GM10266 (cell line): ENCODE results near the gene REXO1.

Experiments
- DNase-seq: peaks from one replicate; pipeline ENCODE4 v3.0.0; 2012; ENCODE audit errors: extremely low spot score
- TF ChIP-seq, protein P1 (sequence below): IDR thresholded peaks from 2 replicates; pipeline ENCODE4 v1.5.1; 2012; ENCODE audit warnings: mild to moderate bottlenecking, low read depth; ENCODE audit not compliant: control insufficient read depth, insufficient read depth; ENCODE audit errors: missing control alignments

REXO1 gene

DNA sequence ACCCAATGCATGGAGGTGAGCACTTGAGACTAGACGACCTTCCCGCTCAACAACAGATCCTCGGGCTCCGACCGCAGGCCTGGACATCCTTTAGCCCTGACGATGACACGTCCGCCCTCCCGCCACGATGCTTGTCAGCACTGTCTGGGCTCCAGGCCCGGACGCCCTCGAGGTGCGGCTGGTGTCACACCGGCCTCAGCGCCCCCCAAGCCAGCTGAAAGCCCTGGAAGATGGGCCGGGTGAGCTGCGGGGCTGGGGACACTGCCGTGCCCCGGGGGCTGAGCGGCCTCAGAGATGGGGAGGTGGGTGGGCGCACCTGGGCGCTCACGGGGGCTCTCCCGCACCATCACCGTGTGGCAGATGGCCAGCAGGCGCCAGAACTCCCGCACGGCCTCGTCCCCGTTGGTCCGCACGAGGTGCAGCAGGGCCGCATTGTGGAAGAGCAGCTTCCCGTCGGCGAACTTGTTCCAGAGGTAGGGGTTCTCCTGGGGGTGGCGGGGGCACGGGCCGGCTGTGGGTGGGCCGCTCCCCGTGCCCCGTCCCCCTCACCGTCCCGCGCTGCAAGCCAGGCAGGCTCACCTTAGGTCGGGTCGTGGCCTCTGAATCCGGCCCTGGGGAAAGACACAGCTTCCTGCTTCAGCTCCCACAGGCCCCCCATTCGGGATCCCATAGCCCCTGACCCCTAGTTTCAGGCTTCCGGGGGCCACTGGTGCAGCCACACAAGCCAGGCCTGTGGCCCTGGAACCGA lies 51.7 kb downstream of the REXO1 start:
- TF ChIP-seq, protein P1, sequence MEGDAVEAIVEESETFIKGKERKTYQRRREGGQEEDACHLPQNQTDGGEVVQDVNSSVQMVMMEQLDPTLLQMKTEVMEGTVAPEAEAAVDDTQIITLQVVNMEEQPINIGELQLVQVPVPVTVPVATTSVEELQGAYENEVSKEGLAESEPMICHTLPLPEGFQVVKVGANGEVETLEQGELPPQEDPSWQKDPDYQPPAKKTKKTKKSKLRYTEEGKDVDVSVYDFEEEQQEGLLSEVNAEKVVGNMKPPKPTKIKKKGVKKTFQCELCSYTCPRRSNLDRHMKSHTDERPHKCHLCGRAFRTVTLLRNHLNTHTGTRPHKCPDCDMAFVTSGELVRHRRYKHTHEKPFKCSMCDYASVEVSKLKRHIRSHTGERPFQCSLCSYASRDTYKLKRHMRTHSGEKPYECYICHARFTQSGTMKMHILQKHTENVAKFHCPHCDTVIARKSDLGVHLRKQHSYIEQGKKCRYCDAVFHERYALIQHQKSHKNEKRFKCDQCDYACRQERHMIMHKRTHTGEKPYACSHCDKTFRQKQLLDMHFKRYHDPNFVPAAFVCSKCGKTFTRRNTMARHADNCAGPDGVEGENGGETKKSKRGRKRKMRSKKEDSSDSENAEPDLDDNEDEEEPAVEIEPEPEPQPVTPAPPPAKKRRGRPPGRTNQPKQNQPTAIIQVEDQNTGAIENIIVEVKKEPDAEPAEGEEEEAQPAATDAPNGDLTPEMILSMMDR = no peak
- DNase-seq = no peak

DNA sequence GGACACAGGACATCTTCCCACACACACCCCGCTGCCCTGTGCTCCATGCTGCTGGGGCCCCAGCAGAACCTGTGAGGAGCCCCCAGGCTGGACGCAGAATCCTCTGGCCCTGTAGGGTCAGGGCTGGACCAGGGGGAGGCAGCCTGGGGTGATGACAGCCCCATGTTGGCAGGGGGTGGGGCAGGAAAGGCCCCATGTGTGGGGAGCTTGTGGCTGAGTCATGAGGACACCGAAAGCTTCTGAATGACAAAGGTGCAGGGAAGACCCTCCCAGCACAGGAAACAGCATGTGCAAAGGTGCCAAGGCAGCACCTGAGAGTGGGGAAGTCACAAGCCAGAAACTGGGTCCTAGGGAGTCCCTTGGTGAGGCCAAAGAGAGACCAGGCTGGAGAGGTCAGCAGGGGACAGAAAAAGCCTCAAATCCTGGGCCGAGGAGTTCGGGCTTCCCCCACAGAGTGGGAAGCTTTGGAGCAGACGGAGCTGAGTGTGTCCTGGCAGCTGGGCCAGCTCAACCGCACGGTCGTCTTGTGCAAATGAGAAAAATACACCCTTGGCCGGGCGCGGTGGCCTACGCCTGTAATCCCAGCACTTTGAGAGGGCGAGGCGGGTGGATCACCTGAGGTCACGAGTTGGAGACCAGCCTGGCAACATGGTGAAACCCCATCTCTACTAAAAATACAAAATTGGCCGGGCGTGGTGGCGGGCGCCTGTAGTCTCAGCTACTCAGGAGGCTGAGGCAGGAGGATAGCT lies 53.7 kb downstream of the REXO1 start:
- DNase-seq = no peak
- TF ChIP-seq, protein P1 = no peak

DNA sequence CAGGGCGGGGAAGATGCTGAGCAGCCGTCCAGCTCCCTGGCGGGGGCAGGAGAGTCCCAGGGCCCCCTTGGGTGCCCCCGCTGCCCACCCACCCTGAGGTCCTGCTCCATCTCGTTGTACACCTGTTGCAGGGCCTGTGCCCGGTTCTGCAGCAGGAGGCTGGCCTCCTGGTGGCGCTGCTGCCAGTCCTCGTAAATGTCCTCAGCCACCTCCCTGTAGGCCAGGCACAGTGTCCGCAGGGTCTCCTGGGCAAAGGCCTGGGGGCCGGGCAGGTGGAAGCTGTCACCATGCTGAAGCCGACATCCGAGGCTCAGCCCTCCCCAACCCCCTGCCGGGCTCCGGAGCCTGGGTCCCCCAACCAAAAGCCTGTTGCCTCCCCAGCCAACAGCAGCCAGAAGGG lies 56.4 kb downstream of the REXO1 start:
- TF ChIP-seq, protein P1 = no peak
- DNase-seq = no peak

DNA sequence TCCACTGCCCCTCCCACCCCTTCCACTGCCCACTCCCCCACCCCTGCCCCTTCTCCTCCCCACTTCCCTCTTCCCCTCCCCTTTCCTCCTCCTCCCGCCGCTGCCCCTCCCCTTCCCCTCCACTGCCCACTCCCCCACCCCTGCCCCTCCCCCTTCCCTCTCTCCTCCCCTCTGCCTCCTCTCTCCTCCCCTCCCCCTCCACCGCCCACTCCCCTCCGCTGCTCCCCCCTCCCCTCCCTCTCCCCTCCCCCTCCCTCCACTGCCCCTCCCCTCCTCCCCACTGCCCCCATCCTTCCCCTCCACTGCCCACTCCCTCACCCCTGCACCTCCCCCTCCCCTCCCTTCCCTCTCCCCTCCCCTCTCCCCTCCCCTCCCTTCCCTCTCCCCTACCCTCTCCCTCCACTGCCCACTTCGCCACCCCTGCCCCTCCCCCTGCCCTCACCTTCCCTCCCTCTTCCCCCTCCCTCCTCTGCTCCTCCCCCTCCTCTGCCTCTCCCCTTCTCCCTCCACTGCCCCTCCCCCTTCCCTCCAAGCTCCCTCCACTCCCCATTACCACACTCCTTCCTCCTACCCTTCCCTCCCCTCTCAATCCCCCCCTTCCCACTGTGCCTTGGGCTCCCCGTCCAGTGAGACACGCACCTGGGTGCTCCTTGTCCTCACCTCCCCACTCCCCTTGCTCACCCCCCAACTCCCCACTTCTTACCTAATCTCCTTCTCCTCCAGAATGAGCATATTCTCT lies 58.1 kb downstream of the REXO1 start:
- TF ChIP-seq, protein P1 = no peak
- DNase-seq = no peak

DNA sequence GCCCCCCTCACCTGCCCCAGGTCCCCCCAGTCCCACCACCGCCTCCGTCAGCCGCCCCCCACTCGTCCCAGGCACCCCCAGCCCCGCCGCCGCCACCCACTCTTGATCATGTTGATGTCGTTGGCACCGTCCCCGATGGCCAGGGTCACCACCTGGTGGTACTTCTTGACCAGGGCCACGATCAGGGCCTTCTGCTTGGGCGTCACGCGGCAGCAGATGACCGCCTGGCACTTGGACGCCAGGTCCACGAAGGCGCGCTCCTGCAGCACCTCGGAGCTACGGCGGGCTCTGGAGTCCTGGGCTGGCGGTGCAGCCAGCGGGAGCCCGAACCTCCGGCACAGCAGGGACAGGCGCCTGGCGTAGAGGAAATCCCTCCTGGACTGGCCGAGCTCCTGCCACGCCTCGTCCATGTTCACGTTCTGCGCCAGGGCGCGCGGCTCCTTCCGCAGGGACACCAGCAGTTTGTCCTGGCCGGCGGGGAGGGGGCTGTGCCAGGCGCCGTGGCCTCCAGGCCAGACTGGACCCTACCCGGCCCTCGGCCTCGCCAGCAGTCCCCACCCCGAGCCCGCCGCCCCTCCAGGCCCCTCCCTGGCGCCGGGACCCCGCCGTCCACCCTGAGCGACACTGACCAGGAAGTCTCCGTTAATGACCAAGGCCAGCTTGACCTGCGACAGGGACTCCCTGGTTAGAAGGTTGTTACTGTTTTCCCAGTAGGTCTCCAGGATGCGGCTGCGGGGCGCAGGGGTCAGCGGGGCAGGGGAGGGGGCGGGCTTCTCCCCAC lies 58.8 kb downstream of the REXO1 start:
- TF ChIP-seq, protein P1 = no peak
- no peak for DNase-seq

DNA sequence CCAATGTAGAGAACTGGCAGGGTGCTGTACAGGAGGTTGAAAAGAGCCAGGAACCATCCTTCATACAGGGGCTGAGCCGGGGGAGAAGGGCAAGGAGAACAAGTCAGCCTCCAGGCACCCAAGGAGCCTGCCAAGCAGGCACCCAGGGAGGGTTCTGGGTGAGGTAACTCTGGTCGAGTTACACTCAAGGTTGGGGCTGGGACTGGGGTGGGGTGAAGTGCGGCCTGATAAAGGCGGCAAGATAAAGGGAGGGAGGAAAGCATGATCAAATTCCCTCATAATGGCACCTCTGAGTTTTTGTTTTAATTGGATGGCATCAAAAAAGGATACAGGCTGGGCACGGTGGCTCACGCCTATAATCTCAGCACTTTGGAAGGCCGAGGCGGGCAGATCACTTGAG lies 61.2 kb downstream of the REXO1 start:
- DNase-seq = no peak
- TF ChIP-seq, protein P1 = no peak
